Caki2 (cell line): ENCODE measurements around the gene TLE1. TPM values are rescaled to one million over a fixed set of nuclear protein-coding genes. Genes with fewer than 3 reads are reported as not detected.
A peak's percentile ranks its signal among the peaks of the same experiment; 100 is the strongest.
"Not testable (repeated sequence)": the region's sequence is repeated elsewhere in the genome, so short reads cannot be mapped to it uniquely, and the experiment has no call there.

Experiments
- DNase-seq: peaks from one replicate; pipeline ENCODE4 v3.0.0-alpha.2; 2015; ENCODE audit warnings: low read depth
- in situ Hi-C: cut with HindIII; loops from 2 replicates; pipeline ENCODE4 v1.10.0; 2016; ENCODE audit warnings: low sequenced_read_pairs, low pct_unique_long_range_greater_than_20kb, mixed read lengths
- total RNA-seq: library from RNA; depleted of rRNA; stranded (reverse); fragments of >200 nt; shearing (Covaris generic); gene quantifications from 2 replicates; pipeline ENCODE4 v1.2.3, GENCODE V29; 2014; ENCODE audit warnings: low replicate concordance

TLE1 gene
- total RNA-seq, 1 experiment from 2014 or later = 67.8 TPM

GRCh38 chr9:81595887-81596543 lies 93.3 kb downstream of the TLE1 start:
- DNase-seq = no peak
- in situ Hi-C loops = no loop called here

- in situ Hi-C loops, DNase-seq: not testable (repeated sequence)
Observed at GRCh38 chr9:81595293-81595692, 94.1 kb downstream of the TLE1 start.

DNA sequence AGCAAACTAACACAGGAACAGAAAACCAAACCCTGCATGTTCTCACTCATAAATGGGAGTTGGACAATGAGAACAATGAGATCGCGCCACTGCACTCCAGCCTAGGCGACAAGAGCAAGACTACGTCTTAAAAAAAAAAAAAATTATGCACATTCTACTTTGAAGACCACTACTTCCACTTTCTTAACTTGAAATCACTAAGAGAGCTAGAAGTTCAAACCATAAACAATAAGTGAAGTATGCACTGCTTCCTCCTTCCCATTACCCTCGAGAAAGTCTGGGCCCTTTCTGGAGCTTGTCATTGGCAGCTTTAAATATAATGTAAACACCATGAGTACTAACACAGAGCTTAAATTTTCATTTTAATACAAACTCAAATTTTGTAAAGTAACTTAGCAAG lies 94.9 kb downstream of the TLE1 start:
- DNase-seq = no peak
- in situ Hi-C loops = no loop called here

DNA sequence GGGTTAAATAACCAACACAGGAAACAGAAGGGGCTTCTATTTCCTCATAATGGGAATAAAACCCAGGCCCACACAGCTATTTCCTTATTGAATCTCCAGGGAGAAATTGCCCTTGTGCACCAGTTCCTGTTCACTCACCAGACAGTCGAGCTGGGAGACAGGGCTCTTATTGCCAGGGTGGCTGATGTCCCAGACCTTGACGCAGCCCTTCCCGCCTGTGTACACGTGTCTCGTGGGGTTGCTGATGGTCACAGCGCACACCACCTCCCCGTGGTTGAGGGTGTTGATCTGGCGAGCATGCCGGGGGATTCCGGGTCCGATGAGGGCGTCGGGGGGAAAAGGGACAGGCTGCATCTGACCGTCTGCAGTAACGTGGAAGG lies 96.5 kb downstream of the TLE1 start:
- in situ Hi-C loops = no loop called here
- DNase-seq = no peak

- in situ Hi-C loops = no loop called here
- DNase-seq = no peak
Observed at GRCh38 chr9:81591791-81592190, 97.6 kb downstream of the TLE1 start.

GRCh38 chr9:81590688-81591087 lies 98.7 kb downstream of the TLE1 start:
- in situ Hi-C loops = no loop called here

GRCh38 chr9:81589819-81590218 lies 99.5 kb downstream of the TLE1 start:
- no peak for DNase-seq
- in situ Hi-C loops = no loop called here

More at GRCh38 chr9:81590688-81591087, 98.7 kb downstream of the TLE1 start:
- no peak for DNase-seq

DNA sequence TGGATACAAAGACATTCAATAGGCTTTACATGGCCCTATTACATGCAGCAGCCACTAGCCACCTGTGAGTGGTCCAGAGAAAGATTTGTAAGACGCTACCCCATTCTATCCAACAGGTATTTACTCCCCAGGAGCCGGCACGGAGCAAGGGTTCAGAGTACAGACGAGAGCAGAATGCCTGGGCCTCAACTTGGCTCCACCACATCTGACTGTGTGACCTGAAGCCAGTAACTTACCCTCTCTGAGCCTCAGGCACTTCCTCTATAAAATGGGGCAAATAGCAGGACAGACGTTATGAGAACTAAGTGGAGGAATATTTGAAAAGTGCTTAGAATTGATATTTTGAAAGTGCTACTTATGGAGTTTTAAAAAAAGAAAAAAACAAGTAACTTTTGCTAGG lies 100.0 kb downstream of the TLE1 start:
- no peak for DNase-seq
- in situ Hi-C loops = no loop called here

- in situ Hi-C loops = no loop called here
- DNase-seq = peak; percentile 90
Observed at GRCh38 chr9:81588148-81588871, 101.0 kb downstream of the TLE1 start.

DNA sequence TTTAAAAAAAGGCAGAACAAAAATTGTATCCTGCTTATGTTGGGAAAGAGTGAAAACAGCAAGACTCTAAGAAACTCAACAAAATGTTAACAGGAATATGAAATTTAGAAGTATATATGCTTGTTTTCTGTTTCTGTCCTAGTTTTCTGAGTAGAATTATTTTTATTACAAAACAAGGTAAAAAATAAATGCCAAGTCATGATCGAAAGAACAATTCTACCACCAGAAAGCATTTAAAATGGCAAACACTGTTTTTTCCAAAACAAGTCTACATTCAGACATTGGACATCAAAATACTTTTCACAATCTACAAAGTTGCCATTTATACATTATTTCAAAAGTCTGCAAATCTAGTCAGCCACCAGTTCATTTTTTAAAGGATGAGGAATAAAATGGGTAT lies 102.6 kb downstream of the TLE1 start:
- DNase-seq = no peak
- in situ Hi-C loops = no loop called here

DNA sequence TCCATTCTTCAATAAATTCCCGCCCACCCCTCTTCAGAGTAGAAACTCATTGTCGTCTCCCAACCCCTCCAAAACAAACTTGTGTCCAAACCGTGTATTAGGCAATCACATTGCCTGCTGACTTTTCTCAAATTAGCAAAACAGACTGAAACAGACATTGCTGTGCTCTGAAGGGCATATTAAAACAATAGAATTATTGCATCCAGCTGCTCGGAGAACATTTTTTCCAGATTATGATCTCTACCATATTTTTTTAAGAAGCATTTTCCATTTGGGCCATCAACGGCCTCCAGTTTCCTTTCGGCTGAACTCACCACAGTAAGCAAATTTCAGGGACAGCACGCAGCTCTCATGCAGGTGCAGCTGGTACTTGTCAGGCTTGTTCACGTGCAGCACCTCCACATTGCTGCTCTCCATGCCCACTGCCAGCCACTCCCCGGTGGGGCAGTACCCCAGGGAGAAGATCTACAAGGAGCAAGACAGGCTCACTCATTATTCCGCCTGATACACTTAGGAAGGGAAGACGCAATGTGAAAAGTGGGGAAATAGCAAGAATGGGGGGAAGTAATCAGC lies 104.1 kb downstream of the TLE1 start:
- no peak for DNase-seq
- in situ Hi-C loops = no loop called here

- no peak for DNase-seq
- in situ Hi-C loops = no loop called here
Observed at GRCh38 chr9:81584099-81584498, 105.2 kb downstream of the TLE1 start.

- no peak for DNase-seq
- in situ Hi-C loops = no loop called here
Observed at GRCh38 chr9:81581986-81582385, 107.4 kb downstream of the TLE1 start.

DNA sequence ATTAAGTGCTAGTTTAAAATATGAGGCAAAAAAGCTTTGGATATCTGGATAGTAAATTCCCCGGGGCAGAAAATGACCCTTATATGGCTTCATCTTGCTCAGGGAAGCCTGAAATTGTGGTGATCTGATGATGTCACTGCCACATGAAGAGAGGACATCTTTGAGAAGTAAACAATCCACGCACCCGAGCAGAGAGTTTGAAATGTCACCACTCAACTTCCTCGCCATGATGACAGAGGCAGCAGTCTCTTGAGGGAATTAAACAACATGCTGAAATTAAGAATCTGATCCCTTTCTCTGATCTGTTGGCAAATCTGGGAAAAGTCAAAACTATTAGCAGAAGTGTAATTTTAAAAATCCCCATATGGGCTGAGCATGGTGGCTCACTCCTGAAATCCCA lies 110.0 kb downstream of the TLE1 start:
- in situ Hi-C loops = no loop called here
- no peak for DNase-seq

- in situ Hi-C loops = no loop called here
- DNase-seq = no peak
Observed at GRCh38 chr9:81578606-81579005, 110.7 kb downstream of the TLE1 start.

DNA sequence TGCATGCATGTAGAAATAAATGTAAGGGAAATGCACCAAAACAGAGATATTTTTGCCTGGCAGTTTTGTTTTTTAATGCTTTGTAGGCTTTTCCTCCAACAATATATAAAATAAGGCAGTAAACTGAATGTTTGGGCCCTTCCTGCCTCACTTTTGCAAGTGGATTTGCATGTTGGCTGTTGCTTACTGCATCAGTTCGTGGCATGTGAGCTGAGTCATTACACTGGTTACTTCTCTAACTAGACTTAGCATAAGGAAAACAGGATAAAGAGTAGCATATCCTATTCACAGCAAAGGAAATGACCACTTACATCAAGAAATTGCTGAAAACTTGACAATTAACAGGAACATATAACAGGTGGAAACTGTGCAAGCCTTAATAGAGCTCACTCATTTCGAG lies 113.4 kb downstream of the TLE1 start:
- in situ Hi-C loops = no loop called here
- no peak for DNase-seq

DNA sequence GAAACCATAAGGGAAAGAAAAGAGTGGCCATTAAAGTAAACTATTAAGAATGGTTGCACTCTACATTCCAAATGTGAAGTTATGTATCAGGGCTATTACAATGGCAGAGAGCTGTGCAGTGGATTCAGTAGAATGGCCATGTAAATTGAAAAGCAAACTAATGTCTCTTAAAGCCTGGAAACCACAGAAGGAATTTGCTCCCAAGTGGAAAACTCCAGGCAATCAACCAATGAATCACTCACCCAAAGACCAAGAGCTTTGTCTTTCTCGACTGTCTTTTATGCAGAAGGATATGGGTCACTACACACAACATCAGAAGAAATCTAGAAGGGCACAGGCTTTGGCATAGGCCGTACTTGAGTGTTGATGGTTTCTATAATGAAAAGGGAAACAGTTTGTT lies 114.9 kb downstream of the TLE1 start:
- DNase-seq = peak; percentile 88
- in situ Hi-C loops = no loop called here

GRCh38 chr9:81573415-81574321 lies 115.7 kb downstream of the TLE1 start:
- in situ Hi-C loops = no loop called here
- no peak for DNase-seq

DNA sequence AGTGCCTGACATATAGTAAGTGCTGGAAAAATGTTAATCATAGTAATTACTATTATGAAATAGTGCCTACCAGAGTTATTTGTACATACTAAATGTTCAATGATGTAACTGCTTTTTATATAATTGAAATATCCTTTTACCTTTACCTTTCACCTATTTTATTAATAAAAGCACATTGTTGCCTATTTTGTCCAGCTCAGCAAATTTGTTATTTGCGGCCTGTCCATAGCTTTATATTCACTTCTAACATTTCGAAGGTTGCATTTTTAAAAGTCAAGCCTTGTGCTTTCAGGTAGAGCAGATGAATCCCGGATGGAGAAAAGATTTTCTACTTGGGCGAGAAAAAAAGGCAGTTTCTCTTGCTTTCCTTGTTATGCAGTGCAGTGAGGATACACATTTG lies 119.3 kb downstream of the TLE1 start:
- in situ Hi-C loops = no loop called here

More for the DNA sequence above, 119.3 kb downstream of the TLE1 start:
- DNase-seq = no peak
